HUDEP-2 (cell line): ENCODE measurements around the gene CHAMP1.
A peak's percentile ranks its signal among the peaks of the same experiment; 100 is the strongest.

ENCODE experiments used
- DNase-seq, 76 experiments: peaks; one replicate each; lab custom pipeline; 2025; ENCODE audit not compliant: unreplicated experiment in 76 of 76; lab: John Stamatoyannopoulos, UW

Gene CHAMP1

GRCh38 chr13:114314074-114314912, at the start of gene CHAMP1:
CHAMP1 (plus strand) TSS chr13:114314503; CDS start chr13:114323843, 9,340 bp downstream.
- DNase-seq = peak in 75 of 76 experiments; percentile 24 to 97 (median 93)

DNA sequence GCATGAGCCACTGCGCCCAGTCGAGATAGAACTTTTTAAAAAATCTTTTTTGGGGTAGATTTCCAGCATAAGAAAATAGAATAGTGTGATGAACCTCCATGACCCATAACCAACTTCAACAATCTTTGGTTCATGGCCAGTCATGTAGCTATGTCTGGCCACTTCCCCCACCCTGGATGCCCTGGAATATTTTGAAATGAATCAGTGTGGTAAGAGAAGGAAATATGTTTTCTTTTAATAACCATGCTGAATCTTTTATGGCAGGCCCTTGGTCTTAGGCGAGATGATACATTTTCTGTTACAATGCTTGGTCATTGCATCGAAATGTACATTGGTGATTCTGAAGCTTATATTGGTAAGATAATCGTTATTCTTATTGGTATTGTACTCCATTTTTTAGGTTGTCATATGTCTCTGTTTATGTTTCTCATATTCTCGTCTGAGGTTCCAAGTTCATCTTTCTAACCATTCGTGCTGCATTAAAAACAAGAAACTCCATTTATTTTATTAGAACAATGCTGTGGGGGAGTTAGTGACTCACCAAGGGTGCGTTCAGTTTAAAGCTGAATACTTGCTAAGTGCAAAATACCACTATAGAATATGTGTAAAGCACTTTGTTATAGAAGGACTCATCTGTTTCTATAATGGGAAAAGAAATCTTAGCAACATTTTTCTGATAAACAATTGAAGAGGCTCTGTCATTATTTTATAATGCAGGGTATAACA, 49.3 kb upstream of the CHAMP1 start:
- DNase-seq = no peak

DNA sequence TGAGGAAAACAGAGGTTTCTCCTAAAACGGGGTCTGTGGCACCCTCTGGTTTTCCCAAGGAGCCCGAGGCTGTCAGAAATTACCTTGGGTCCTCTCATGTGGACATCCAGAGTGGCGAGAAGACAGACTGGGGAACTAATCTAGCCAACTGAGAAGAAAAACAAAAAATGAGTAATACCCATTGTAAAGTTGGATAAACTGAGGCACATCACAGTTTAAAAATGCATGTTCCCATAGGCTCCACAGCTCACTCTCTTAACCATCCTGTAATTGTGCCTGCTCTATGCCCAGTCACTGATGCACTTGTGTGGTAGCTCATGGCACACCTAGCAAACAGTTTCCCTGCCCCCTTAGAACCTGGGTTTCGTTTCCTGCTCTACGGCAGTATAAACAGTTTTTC, 48.1 kb upstream of the CHAMP1 start:
- no peak for DNase-seq

DNA sequence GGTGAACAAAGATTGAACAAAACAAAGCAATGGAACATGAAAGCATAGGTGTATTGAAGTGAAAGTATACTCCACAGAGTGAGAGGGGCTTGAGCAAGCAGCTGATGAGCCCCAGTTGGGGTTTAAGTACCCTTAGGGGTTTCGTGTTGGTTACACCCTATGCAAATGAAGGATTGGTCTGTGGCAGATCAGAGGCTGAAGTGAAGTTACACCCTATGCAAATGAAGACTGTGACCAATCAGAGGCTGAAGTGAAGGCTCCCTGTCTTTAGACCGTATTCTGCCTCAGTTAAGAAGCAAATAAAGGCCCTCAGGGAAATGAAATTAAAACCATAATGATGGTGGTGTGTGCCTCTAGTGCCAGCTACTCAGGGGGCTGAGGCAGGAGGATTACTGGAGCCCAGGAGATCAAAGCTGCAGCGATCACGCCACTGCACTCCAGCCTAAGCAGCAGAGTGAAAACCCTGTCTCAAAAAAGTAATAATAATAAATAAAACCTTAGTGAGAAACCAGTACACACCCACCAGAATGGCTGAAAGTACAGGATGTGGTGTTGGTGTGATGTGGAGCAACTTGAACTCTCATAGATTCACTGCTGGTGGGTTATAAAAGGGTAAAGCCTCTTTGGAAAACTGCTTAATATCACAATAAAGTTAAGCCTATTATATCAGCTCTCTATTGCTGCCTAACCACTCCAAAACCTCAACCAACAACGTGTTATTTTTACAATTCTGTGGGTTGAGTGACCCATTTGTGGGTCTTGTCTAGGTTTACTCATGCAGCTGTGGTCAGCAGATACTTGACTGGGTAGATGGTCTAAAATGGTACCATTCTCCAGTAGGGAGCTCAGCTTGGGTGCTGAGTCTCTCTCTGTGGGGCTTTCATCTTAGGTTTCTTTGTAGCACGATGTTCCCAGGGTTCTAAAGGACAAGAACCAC, 45.7 kb upstream of the CHAMP1 start:
- no peak for DNase-seq

DNA sequence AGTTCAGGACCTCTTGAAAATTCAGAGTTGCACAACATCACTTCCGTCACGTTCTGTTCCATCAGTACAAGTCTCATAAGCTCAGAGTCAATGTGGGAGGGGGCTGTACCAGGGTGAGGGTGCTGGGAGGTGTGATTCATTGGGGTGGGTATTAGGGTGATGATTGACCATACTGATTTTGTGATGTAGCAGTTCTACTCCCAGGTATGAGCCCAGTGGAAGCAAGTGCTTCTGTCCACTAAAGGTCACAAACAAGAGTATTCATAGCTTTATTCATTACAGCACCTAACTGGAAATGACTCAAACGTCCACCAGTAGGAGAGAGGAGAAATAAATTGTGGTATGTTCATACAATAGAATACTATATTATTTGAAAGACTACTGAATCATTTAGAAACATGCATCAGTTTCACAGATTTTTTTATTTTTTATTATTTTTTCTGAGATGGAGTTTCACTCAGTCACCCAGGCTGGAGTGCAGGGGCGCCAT, 45.0 kb upstream of the CHAMP1 start:
- no peak for DNase-seq

DNA sequence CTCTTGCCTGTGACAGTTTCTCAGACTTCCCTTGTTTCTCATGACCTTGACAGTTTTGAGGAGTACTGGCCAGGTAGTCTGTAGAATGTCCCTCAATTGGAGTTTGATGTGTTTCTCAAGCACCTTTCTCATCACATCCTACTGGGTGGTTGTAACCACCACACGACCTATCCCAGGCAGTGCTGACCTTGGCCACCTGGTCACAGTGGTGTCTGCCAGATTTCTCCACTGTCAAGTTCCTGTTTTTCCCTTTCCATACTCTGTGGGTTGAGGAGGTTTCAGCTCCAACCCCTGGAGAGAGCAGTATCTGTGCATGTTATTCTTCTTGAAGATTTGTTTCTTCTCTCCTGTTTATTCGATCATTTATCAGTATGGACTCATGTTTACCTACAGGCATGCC, 41.3 kb upstream of the CHAMP1 start:
- DNase-seq = no peak

- DNase-seq = no peak
Observed at GRCh38 chr13:114275304-114275703, 39.0 kb upstream of the CHAMP1 start.

- no peak for DNase-seq
Observed at GRCh38 chr13:114279146-114279545, 35.2 kb upstream of the CHAMP1 start.

GRCh38 chr13:114279758-114280355, 34.4 kb upstream of the CHAMP1 start:
- no peak for DNase-seq

- peak in 75 of 76 experiments; percentile 50 to 95 (median 86) for DNase-seq
Observed at GRCh38 chr13:114281351-114282040, 32.8 kb upstream of the CHAMP1 start, which contains the start of gene UPF3A. UPF3A (plus strand) TSS chr13:114281601; CDS start chr13:114281640, 39 bp downstream.

DNA sequence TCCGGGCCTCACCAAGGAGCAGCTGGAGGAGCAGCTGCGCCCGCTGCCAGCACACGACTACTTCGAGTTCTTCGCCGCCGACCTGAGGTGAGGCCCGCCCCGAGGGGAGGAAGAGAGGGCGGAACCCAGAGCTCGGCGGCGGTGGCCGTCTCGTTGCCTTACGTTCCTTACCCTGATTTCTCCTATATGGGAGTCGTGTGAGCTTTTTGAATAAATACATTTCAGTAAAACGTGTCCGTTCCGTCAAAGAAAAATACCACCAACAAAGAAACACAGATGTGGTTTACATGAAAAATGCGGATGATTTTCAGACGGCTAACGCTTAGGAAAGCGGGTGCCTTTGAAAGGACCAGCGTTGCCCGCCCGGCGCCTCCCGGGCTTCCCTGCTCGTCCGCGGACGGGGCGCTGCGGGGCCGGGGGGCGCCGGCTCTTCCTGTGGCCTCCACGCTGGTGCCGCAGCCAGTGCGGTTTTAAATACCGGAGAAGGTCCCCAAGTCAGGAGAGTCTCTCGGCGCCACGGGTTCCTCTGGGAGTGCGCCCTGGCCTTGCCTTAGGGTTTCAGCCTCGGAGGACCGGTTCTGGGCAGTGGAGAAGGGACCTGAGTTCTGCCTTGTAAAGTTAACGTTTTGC, 32.1 kb upstream of the CHAMP1 start:
- DNase-seq = peak in 31 of 76 experiments; percentile 17 to 82 (median 52)

DNA sequence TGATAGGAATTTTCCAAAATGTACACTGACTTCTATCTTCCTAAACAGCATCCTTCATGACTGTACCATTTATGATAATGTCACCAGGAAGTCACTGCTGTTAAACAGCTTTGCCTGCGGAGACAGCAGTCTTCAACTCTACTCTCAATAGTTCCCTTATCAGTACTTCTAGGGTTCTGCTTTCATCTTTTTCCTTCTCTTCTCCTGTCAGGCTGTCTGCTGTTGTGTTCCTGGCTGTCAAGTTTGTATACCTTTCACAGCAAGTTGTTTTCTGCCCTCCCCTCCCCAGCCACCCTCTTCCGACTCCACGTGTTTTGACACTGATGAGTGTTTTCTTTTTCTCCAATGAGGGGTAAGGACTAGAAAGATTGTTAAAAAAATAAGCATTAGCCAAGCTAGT, 30.7 kb upstream of the CHAMP1 start:
- peak in 7 of 76 experiments; percentile 6 to 22 (median 19) for DNase-seq

DNA sequence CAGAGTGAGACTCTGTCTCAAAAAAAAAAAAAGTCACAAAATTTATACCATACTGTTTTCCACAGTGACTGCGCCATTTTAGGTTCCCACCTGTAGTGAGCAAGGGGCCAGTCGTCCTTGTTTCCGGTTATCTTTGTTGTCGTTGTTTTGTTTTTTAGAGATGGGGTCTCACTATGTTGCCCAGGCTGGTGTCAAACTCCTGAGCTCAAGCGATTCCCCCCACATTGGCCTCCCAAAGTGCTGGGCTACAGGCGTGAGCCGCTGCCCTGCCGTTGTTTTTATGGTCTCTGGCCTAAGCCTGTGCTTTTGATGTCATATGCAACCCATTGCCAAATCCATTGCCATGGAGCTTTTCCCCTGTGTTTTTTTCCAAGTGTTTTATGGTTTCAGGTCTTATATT, 29.6 kb upstream of the CHAMP1 start:
- DNase-seq = no peak

- DNase-seq = no peak
Observed at GRCh38 chr13:114285166-114285808, 29.0 kb upstream of the CHAMP1 start.

DNA sequence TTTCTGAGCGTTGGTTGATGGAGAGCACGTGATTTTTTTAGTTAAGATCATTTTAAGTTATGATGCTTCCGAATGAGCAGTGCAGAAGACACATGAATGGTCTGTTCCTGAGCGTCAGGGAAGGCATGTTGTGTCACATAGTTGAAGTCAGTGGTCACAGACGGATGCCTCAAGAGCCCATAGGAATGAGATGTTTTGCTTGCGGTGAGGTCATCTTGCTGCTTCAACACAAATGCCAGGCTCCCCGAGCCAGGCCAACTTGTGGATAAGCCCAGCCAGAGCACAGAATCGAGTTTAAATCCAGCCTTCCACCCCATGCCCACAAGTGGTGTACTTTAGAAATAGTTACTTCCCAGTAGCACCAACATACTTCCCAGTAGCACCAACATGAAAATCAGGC, 27.5 kb upstream of the CHAMP1 start:
- no peak for DNase-seq

GRCh38 chr13:114288157-114288591, 26.1 kb upstream of the CHAMP1 start:
- no peak for DNase-seq

DNA sequence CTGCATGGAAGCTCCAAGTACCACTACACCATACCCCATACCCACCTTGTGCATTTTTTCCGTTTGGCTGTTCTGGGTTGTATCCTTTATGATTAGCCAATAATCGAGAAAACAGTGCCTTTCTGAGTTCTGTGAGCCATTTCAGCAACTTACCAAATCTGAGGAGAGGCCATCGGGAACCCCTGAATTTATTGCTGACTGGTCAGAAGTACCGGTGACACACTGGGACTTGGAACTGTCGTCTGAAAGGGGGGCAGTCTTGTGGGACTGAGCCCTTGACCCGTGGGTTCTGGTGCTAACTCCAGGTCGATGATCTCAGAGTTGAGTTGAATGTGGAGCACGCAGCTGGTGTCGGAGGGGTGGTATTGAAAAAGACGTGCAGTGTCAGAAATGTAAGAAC, 17.9 kb upstream of the CHAMP1 start:
- no peak for DNase-seq

DNA sequence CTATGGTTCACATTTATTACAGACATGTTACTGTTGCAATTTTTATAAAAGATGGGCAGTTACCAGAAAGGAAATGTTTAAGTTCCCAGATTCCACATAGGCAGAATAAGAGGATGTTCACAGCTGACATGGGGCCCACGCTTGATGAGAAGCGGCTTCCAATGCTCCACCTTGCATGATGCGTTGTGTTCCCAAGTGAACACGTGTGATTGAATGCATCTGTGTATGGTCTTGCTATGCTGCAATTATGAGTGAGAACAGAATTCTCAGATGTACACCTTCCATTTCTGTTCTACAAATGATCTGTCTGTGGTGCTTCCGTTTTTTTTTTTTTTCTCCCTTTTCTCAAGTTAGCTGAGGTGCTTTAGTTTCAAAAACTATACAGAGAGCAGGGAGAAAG, 17.4 kb upstream of the CHAMP1 start:
- DNase-seq = no peak

GRCh38 chr13:114298866-114299265, 15.4 kb upstream of the CHAMP1 start:
- no peak for DNase-seq
